Keratinocyte (primary cell): ENCODE results near the gene SLC35F2.

Experiments used
- EZH2 ChIP-seq: IDR thresholded peaks from one replicate; pipeline ENCODE4 v1.6.1; 2012; ENCODE audit warnings: inconsistent platforms, mild to moderate bottlenecking, low read length, moderate library complexity
- TF ChIP-seq, protein P1 (sequence below), 3 experiments: IDR thresholded peaks in 1 of 3; conservative IDR thresholded peaks in 1 of 3; optimal IDR thresholded peaks in 1 of 3; 2 replicates in 2 of 3; 3 replicates in 1 of 3; pipeline versions ENCODE3 to v1.5.1; 2011; ENCODE audit warnings: low read length in 3 of 3, mild to moderate bottlenecking in 3 of 3, moderate library complexity in 2 of 3, control low read depth in 1 of 3, inconsistent platforms in 1 of 3; ENCODE audit not compliant: insufficient read depth in 2 of 3; ENCODE audit errors: extremely low read depth in 1 of 3

GRCh38 chr11:107848345-107848744, 10.2 kb downstream of the SLC35F2 start:
- TF ChIP-seq, protein P1, sequence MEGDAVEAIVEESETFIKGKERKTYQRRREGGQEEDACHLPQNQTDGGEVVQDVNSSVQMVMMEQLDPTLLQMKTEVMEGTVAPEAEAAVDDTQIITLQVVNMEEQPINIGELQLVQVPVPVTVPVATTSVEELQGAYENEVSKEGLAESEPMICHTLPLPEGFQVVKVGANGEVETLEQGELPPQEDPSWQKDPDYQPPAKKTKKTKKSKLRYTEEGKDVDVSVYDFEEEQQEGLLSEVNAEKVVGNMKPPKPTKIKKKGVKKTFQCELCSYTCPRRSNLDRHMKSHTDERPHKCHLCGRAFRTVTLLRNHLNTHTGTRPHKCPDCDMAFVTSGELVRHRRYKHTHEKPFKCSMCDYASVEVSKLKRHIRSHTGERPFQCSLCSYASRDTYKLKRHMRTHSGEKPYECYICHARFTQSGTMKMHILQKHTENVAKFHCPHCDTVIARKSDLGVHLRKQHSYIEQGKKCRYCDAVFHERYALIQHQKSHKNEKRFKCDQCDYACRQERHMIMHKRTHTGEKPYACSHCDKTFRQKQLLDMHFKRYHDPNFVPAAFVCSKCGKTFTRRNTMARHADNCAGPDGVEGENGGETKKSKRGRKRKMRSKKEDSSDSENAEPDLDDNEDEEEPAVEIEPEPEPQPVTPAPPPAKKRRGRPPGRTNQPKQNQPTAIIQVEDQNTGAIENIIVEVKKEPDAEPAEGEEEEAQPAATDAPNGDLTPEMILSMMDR (optimal IDR thresholded peaks at IDR 0.05 in 1 of 3, IDR thresholded peaks at IDR 0.05 in 1 of 3, conservative IDR thresholded peaks at IDR 0.05 in 1 of 3; ENCODE audit: extremely low read depth in 1 of 3, insufficient read depth in 2 of 3, low read length in 3 of 3), result no peak
- no peak for TF ChIP-seq EZH2
